PC-3 (cell line): ENCODE results near the gene SMPX.

ENCODE experiments used
- CTCF ChIP-seq: fragments of 300-600 bp; sonication (generic); conservative IDR thresholded peaks from 2 replicates; pipeline ENCODE4 v1.5.1; 2017; ENCODE audit warnings: antibody characterized with exemption, low read depth, mild to moderate bottlenecking, low read length
- EZH2 ChIP-seq: fragments of 300-600 bp; sonication (generic); IDR thresholded peaks from one replicate; pipeline ENCODE4 v1.6.1; 2017; ENCODE audit warnings: antibody characterized with exemption, mild to moderate bottlenecking, low read length; ENCODE audit not compliant: unreplicated experiment
- EZH2phosphoT487 ChIP-seq: fragments of 300-600 bp; sonication (generic); IDR thresholded peaks from 2 replicates; pipeline ENCODE4 v1.6.1; 2018; ENCODE audit warnings: mild to moderate bottlenecking, antibody characterized with exemption, low read length, borderline replicate concordance

GRCh38 chrX:21683941-21684340 is 74.0 kb downstream of the SMPX start:
- TF ChIP-seq CTCF: no peak
- TF ChIP-seq EZH2phosphoT487: no peak
- no peak for TF ChIP-seq EZH2
